ENCODE data around the gene PRRX2.

PRRX2 gene

GRCh38 chr9:129697656-129698253 lies 32.3 kb downstream of the PRRX2 start:
- DNase-seq, result peak; percentile 45
- Histone ChIP-seq H3K27me3 (replicated peaks) (peaks cover 2% of the 10 kb centered on the region), H3K36me3 (replicated peaks) (no peaks in the 10 kb centered on the region), H3K4me3 (ENCODE audit: low read depth, low read length) (peak overlapping the region; percentile 49), H3K27ac (peak overlapping the region; percentile 73)
- no peak for TF ChIP-seq CTCF (IDR thresholded peaks at IDR 0.05; ENCODE audit: low read depth, low read length, missing control alignments)
- in situ Hi-C loops (cut with HindIII; ENCODE audit: low pct_ligation_motif_present, low sequenced_read_pairs), result no loop called here

GRCh38 chr9:129698254-129698757 lies 32.9 kb downstream of the PRRX2 start:
- in situ Hi-C loops (cut with HindIII; ENCODE audit: low pct_ligation_motif_present, low sequenced_read_pairs), result no loop called here
- Histone ChIP-seq H3K27ac (no peak overlapping the region), H3K36me3 (replicated peaks) (no peaks in the 10 kb centered on the region), H3K27me3 (replicated peaks) (peaks cover 2% of the 10 kb centered on the region), H3K4me3 (ENCODE audit: low read depth, low read length) (no peak overlapping the region)
- no peak for DNase-seq
- TF ChIP-seq CTCF (IDR thresholded peaks at IDR 0.05; ENCODE audit: low read depth, low read length, missing control alignments), result no peak

GRCh38 chr9:129701054-129701453 lies 35.6 kb downstream of the PRRX2 start:
- Histone ChIP-seq H3K27me3 (replicated peaks) (peaks cover 2% of the 10 kb centered on the region), H3K4me3 (ENCODE audit: low read depth, low read length) (no peak overlapping the region), H3K27ac (no peak overlapping the region), H3K36me3 (replicated peaks) (no peaks in the 10 kb centered on the region)
- no peak for DNase-seq
- in situ Hi-C loops (cut with HindIII; ENCODE audit: low pct_ligation_motif_present, low sequenced_read_pairs), result no loop called here
- no peak for TF ChIP-seq CTCF (IDR thresholded peaks at IDR 0.05; ENCODE audit: low read depth, low read length, missing control alignments)

- Histone ChIP-seq H3K4me3 (ENCODE audit: low read depth, low read length) (no peak overlapping the region), H3K27ac (no peak overlapping the region), H3K27me3 (replicated peaks) (peaks cover 2% of the 10 kb centered on the region), H3K36me3 (replicated peaks) (no peaks in the 10 kb centered on the region)
- no peak for DNase-seq
- no peak for TF ChIP-seq CTCF (IDR thresholded peaks at IDR 0.05; ENCODE audit: low read depth, low read length, missing control alignments)
- in situ Hi-C loops (cut with HindIII; ENCODE audit: low pct_ligation_motif_present, low sequenced_read_pairs), result no loop called here
Measured at GRCh38 chr9:129701549-129701948, 36.1 kb downstream of the PRRX2 start.

DNA sequence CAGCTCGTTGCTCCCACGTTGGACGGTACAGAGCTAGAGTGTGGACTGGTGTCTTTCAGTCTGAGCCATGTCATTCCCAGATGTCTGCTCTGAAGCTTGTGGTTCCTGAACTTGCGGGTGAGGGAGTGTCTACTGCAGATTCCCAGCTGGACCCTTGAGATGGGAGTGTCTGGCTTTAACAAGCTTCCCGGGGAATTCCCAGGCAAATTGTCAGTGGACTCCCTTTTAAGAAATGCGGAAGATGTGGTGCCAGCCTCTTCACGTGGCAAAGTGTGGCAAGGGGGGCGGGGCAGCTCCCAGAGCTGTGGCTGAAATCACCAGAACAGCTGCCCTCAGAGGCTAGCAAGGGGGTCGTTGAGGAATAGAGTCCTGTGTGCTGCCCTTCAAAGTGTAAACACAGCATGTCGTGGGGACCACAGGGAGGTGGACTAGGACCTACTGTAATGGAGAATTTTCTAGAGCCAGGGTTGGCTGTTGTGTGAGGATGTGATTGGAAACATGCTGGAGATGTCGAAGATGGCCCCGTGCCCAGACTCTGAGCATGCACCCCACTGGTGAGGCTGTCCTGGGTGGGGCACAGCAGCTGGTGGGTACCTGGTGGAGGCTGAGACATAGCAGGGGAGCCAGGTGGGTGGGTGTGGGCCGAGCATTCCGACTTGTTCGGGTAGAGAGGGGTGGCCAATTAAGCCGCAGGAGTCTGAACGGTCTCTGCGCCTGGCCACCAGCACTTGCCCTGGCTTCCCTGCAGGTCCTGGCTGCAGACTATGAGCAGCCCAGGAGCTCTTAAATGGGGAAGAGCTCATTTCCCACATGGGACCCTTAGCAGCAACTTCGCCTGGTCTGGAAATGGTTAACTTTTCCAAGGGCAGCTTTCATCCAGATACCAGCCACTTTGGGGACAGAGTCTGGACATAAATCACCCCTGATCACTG lies 37.4 kb downstream of the PRRX2 start:
- in situ Hi-C loops (cut with HindIII; ENCODE audit: low pct_ligation_motif_present, low sequenced_read_pairs), result no loop called here
- no peak overlapping the region for H3K4me3 ChIP-seq (ENCODE audit: low read depth, low read length)
- H3K27me3 ChIP-seq (replicated peaks), result no peaks in the 10 kb centered on the region
- TF ChIP-seq CTCF (IDR thresholded peaks at IDR 0.05; ENCODE audit: low read depth, low read length, missing control alignments), result no peak
- no peak overlapping the region for H3K27ac ChIP-seq
- no peaks in the 10 kb centered on the region for H3K36me3 ChIP-seq (replicated peaks)
- no peak for DNase-seq

All from brain microvascular endothelial cell (primary cell).